C4-2B (cell line): ENCODE data around the gene NEO1.

Source experiments
- ZFX ChIP-seq: fragments of 450-650 bp; IDR thresholded peaks from 2 replicates; pipeline ENCODE4 v1.6.1; 2017
- TF ChIP-seq, protein P1 (sequence below): fragments of 450-650 bp; conservative IDR thresholded peaks from 2 replicates; pipeline ENCODE4 v1.5.1; 2017; ENCODE audit warnings: mild to moderate bottlenecking

GRCh38 chr15:73354241-73354640, 302.0 kb downstream of the NEO1 start:
- TF ChIP-seq, protein P1, sequence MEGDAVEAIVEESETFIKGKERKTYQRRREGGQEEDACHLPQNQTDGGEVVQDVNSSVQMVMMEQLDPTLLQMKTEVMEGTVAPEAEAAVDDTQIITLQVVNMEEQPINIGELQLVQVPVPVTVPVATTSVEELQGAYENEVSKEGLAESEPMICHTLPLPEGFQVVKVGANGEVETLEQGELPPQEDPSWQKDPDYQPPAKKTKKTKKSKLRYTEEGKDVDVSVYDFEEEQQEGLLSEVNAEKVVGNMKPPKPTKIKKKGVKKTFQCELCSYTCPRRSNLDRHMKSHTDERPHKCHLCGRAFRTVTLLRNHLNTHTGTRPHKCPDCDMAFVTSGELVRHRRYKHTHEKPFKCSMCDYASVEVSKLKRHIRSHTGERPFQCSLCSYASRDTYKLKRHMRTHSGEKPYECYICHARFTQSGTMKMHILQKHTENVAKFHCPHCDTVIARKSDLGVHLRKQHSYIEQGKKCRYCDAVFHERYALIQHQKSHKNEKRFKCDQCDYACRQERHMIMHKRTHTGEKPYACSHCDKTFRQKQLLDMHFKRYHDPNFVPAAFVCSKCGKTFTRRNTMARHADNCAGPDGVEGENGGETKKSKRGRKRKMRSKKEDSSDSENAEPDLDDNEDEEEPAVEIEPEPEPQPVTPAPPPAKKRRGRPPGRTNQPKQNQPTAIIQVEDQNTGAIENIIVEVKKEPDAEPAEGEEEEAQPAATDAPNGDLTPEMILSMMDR, result no peak
- TF ChIP-seq ZFX, result no peak
